Right lobe of liver (tissue), 4 donors: ENCODE data around the gene TDP1.

Source experiments
- POLR2A ChIP-seq: fragments of 450-650 bp; IDR thresholded peaks from one replicate; pipeline ENCODE4 v1.6.1; 2017; ENCODE audit warnings: antibody characterized with exemption, mild to moderate bottlenecking
- TF ChIP-seq, protein P1 (sequence below), 4 donors: fragments of 200-600 bp in 3 of 4; fragments of 450-650 bp in 1 of 4; IDR thresholded peaks; one replicate each; pipeline versions ENCODE4 v1.5.1 to v1.8.0; 2016 to 2022; ENCODE audit warnings: antibody characterized with exemption in 4 of 4, mild to moderate bottlenecking in 2 of 4
- donor health status: DM: no; HTN: no; CAD: no.
- donor health status: DM: no; HTN: no; CAD: no.
- donor health status: DM: no; HTN: yes; CAD: no.

DNA sequence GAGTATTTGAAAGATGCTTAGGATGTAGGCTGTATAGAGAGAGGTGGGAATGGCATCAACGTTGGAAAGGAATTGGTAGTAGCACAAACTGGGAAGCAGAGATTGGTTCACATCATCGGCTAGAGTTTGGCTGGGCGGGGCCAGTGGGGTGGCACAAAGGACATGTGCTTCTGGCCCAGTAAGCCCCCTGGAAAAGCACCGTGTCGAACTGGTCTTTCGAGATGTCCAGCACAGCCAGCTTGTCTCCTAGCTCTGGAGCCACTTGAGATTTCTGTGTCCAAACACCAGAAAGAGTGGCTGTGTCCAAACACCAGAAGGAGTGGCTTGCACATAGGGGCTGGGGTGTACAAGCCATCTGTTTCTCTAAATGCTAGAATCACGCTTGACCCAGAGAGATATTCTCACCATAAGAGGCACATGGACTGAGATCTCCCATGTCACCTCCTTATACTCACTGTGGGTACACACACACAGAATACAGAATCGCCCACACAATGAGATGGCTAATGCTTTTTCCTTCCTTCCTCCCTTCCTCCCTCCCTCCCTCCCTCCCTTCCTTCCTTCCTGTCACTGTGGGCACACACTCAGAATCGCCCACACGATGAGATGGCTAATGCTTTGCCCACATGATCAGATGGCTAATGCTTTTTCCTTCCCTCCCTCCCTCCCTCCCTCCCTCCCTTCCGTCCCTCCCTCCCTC lies 64.2 kb downstream of the TDP1 start:
- TF ChIP-seq, protein P1, sequence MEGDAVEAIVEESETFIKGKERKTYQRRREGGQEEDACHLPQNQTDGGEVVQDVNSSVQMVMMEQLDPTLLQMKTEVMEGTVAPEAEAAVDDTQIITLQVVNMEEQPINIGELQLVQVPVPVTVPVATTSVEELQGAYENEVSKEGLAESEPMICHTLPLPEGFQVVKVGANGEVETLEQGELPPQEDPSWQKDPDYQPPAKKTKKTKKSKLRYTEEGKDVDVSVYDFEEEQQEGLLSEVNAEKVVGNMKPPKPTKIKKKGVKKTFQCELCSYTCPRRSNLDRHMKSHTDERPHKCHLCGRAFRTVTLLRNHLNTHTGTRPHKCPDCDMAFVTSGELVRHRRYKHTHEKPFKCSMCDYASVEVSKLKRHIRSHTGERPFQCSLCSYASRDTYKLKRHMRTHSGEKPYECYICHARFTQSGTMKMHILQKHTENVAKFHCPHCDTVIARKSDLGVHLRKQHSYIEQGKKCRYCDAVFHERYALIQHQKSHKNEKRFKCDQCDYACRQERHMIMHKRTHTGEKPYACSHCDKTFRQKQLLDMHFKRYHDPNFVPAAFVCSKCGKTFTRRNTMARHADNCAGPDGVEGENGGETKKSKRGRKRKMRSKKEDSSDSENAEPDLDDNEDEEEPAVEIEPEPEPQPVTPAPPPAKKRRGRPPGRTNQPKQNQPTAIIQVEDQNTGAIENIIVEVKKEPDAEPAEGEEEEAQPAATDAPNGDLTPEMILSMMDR (IDR thresholded peaks at IDR 0.05), result no peak
- TF ChIP-seq POLR2A, result no peak
